GM18502 (cell line): Measurements from ENCODE around the gene COL26A1.

Experiments
- ATAC-seq: cut with Tn5 transposase; IDR thresholded peaks from one replicate; pipeline ENCODE4 v1.9.1; 2021; ENCODE audit warnings: mild to moderate bottlenecking; ENCODE audit not compliant: unreplicated experiment, poor library complexity

Gene COL26A1

DNA sequence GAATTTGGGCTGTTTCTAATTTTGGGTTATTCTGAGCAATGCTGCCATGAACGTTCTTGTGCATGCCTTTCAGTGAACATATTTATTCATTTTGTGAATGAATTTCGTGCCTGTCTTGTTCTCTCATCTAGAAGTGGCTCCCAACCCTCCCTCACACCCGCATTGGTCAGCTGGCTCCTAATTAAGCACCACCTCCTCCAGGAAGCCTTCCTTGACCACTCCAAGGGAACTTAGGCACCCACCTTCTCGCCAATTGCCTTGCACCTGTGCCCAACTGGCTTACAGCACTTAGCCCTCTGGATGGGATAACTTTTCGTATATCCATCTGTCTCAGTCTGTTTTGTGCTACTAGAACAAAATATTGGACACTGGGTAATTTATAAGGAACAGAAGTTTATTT, 159.3 kb downstream of the COL26A1 start:
- ATAC-seq, result no peak

DNA sequence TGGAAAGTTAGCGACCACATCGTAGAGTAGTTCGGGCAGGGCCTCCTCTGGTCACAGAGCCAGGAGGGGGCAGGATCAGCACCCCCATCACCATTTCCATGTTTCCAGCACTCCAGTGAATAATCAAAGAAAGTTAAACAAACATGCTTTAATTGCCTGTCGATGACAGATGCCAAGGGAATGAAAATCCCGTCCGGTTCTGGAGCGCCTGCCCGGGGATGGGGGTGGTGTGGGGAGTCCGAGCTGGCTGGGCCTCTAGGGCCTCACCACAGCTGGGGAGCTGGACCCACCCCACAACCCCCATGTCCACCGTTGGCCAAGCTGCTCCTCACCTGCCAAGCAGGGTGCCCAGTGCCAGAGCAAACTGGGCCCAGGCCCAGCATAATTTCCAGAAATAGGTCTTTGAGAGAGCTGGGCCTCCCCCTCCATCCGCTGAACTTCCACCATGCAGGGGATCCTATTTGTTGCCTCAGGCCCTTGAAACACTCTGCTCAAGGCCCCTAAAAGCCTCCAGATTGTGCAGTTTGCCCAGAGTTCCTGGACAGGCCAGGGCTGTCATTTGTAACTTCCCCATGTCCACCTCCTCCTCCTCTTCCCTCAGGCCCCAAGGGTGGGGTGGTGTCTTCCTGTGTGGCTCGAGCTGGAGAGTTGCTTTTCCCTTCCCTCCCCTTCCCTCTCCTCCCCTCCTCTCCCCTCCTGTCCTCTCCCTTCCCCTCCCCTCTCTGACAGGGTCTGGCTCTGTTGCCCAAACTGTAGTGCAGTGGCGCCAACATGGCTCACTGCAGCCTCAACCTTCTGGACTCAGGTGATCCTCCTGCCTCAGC, 165.4 kb downstream of the COL26A1 start:
- ATAC-seq, result no peak

DNA sequence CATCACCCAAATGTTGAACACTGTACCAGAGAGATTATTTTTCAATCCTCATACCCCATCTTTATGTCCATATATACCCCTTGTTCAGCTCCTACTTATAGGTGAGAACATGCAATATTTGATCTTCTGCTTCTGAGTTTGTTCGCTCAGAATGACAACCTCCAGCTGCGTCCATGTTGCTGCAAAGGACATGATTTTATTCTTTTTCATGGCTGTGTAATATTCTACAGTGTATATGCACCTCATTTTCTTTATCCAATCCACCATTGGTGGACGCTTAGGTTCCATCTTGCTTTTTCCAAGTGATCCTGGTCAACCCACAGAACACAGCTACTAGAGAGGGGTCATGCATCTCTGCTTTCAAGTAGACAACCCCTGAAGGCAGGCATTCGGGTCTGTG, 166.9 kb downstream of the COL26A1 start:
- ATAC-seq, result no peak

DNA sequence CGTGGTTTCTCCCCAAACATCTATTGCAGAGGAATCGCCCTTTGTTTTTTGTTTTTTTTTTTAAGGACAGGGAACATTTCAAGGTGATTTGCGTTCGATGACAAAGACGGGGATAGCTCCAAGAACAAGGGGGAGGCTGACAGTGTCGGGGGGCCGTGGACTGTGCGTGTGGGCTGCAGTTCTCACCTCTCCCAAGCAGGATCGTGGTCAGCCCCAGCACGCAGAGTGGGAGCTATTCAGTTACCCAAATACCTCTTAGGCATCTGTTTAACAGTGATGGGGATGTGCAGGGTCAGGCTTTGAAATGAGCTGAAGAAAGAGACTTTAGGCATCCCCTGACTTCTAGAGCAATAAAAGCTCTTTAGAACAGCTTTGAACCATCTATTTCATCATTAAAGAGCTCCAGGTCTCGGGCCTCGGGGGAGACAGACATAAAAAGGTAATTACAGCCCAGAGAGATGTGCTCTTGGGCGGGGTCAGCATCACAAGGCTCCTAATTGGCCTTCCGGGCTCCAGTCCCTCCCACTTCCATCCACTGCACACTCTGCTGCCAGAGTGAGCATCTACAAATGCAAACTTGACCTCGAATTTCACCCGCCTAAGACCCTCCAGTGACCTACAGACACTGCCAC, 169.2 kb downstream of the COL26A1 start:
- ATAC-seq, result no peak

DNA sequence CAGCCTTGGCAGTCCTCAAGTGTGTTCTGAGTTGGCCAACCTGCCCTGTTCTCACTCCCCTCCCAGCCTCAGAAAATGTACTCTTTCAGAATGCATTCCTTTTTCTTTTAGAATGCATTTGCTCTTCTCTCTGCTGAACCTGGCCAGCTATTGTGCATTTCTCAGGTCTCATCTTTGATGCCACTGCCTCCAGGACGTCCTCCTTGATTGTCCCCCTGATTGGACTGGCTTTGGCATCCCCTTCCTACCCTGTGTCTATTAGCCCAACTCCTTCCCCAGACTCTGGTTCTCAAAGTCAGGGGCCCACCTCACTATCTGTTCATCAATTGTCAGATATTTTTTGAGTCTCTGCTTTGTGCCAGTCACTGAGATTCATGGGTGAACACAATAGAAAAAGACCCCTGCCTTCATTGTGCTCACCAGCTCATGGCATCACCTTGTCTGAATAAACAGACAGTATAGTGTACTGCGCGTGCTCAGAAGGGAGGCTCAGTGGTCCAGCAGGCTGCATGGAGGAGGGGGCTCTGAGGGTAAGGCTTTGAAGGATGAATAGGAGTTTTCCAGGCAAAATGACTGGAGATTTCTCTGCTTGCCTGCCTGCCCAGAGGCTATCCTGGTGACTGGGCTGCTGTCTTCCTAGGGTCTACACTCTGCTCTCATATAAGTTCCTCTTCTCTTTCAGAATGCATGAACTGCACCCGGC, 169.9 kb downstream of the COL26A1 start:
- ATAC-seq, result no peak

DNA sequence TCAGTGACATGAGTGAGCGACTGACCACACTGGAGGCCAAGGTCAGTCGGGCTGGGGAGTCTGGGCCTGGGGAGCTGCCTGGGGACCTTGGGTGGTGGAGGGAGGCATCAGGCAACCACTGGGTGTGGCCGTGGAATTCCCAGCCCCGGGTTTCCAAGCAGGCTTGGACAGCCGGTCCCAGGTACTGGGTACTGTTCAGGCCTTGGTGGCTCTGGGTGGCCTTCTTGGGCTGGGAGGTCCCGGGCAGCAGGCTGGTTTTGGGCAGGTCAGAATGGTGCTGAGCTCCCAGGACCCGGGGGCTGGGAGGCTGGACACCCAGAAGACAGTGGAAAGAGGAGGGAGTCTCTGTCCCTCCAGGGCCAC, 170.4 kb downstream of the COL26A1 start:
- ATAC-seq, result no peak

DNA sequence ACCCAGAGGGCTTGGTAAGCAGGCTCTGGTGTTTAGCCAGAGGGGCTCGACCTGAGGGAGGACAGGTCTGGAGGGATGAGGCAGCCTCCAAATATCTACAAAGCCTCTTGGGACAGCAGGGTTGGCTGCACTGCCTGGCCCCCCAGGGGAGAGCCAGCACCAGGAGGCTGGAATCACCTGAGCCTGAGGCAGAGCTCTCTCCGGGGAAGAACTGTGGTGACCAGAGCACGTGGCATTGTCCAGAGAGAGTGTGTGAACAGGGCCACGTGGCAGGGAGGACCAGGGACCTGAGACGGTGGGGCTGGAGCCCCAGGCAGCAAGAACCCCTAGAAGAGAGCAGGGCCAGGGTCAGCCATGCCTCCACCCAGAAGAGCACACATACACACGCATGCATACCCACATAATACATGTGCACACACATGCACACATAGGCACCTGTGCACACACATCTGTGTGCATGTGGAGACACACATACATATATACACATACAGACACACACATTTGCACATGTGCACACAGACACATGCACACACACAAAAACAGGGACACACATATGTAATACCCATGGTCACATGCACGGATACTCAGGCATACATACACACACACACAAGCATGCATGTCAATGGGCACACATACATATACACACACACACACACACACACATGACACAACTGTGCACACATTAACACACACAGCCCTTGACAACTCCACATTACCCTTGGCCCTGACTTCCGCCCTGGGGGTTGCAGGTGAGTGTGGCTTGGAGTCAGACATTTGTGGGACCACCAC, 171.5 kb downstream of the COL26A1 start:
- no peak for ATAC-seq

DNA sequence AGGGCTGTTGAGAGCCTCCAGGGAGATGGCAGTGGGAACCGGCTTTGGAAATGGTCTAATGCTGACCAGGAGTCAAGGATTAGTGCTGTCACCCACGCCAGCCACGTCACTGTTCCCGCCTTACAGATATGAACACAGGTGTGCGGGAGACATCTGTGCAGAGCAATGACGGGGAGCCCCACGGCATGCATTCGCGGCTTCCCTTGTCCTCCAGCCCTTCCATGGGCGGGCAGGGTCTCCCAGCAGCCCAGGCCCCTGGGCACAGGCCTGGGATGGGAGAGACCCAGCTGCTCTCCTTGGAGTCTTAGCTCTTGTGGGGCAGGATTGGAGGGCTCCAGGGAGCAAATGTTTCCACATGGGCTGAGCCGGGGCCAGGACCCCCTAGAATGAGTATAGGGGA, 172.2 kb downstream of the COL26A1 start:
- ATAC-seq, result no peak

DNA sequence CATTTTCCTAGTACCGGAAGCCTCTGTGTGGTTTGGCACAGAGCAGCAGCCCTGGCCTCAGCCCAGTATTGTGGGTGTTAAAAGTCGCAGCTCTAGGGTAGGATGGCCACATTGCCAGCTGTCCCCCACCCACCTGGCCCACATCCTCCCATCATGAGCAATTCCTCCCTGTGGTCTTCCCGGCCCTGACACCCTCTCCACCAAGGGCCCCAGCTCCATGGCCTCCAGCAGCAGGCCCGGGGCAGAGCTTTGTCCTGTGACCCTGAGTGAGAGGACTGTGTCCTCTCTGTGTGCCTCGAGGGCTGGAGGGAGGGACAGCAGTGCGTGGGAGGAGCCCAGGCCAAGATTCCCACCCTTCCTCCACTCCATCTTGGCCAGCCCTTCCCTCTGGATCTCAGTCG, 172.7 kb downstream of the COL26A1 start:
- no peak for ATAC-seq

DNA sequence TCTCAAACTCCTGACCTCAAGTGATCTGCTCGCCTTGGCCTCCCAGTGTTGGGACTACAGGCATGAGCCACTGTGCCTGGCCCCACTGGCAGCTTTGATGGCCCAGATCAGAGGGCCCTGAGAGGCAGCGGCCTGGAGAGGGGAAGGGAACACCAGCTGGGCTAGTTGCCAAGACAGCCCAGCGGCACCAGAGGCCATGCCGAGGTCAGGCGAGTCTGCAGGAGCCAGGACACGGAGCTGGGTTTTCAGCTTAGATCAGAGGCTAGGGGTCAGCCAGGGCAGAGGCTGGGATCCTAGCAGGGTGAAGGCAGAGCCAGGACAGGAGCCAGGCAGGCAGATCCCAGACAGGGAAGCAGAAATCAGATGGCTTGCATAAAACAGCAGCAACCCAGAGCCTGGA, 173.6 kb downstream of the COL26A1 start:
- ATAC-seq, result no peak

DNA sequence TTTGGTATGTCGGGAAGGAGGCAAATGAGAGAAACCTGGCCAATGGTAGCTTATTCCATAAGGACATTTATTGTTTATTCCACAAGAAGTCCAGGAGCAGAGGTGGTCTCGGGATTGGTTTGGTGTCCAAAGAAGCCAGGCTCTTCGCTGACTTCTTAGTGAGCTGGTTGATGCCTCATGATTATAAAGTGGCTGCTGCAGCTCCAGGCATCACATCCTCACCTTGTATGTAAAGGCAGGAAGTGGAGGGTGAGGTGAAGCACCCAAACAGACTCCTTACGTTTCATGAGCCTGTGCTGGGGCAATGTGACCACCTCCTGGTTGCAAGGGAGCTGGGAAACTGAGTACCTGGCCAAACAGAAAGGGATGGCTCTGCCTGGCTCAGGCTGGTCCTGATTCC, 174.0 kb downstream of the COL26A1 start:
- no peak for ATAC-seq

DNA sequence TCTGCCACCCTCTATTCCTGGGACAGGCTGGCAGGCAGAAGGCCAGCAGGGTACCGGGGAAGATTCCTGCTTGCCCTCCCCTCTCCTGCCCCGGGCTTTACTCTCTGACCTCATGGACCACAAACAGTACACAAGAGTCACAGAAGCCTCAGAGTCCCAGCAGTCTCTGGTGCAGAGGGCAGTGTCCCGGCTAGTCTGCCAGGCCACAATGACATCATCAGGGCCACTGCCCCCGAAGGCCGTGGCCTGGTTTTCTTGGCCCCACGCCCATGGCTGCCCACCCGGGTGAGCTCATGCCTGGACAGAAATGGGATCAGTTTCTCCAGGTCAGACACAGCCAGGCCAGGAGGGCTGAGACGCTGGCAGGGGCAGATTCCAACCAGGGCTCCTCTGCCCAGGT, 174.5 kb downstream of the COL26A1 start:
- ATAC-seq, result no peak

DNA sequence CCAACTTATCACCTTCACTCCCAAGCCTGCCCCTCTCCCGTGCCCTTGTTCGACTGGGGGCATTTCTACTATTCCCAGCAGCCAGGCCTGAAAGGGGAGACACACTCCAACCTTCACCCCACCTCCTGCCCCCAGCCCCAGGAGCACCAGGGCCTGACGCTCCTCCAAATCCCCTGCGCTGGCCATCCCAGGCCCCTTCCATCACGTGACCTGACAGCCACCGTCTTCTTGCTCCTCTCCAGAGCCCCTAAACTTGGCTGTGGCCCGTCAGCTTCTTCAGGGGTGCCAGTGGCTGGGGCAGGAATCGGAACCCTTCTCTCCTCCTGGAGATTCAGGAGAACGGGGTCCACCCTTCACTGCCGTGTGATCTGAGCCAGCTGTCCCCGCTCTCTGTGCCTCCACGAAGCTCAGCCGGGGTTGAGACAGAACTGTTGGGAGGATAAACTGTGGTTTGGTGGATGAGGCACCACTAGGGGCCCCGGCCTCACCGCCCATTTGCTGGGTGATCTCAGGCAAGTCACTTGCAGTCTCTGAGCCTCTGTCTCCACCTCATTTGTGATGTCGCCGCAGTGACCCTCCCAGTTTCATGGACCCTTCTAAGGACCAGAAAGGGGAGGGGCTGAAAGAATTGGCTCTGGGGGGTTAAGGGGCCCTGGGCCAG, 175.4 kb downstream of the COL26A1 start:
- no peak for ATAC-seq

DNA sequence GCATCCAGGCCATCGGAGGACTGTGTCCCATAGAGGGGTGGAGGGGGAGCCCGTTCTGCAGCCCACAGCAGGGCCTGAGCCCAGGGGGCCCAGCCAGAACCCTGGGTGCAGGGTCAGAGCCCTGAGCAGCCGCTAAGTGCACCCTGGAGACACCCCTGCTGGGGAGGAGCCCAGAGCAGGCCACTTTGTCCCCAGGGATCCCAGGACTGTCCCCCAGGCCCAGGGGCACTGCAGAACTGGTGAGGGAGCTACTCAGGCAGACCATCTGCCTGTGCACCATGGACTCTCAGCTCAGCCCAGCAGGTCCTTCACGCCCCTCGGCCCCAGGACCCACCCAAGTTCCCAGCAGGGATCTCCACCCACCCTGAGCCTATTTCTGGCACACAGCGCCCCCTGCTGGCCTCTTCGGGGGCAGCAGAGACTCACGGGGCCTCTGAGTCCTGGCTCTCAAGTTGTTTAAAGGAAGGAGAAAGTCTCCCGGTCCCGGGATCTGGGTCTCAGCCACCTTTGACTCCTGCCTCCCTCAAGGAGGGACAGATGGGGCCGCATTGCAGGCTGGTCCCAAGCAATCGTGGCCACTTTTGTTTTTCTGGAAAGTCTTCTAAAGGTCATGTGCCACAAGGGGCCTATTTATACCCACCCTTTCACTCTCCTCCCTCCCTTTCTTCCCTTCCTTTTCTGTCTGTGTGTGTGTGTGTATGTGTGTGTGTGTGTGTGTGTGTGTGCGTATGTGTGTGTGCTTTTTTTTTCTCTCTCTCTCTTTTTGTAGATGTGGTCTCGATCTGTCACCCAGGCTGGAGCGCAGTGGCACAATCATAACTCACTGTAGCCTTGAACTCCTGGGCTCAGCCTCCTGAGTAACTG, 176.2 kb downstream of the COL26A1 start:
- ATAC-seq, result no peak

DNA sequence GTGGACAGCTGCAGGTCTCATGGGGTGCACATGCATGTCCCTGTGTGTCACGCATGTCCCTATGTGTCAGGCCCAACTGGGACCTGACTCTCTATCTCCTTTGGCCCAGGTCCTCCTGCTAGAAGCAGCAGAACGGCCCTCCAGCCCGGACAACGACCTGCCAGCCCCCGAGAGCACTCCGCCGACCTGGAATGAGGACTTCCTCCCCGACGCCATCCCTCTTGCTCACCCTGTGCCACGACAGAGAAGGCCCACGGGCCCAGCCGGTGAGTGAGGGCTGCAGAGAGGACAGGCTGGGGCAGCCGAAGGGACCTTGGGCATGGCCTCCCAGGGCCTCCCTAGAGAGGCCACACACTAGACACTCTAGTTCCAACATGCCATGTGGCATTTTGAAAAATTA, 177.1 kb downstream of the COL26A1 start:
- no peak for ATAC-seq

DNA sequence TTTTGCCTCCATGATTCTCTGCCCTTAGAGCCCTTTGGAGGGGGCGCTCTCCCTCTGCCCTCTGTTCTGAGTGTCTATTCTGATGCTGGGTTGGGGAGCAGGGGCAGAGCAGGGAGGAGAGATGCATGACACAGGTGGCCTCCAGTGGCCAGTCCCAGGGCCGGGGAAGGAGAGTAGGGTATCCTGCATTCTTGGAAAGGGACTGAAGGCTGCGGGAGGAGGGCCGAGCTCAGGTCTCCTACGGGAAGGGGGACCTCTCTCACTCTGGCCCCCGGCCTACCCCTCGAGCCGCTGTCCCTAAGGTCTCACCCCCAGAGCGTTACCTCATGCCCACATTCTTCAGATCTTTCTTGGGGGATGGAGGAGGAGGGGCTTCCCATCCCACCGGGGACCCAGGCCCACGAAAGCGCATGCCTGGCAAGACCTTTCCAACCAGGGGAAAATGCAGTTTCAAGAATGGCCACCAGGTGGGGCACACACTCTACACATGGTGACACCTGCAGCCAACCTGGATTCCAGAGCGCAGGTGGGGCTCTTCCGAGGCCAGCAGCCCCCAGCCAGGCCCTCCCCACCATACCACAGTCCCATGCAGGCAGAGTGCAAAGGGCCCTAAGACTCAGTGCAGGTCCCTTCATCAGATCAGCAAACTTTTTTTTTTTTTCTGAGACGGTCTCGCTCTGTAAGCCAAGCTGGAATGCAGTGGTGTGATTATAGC, 180.0 kb downstream of the COL26A1 start:
- ATAC-seq, result no peak

DNA sequence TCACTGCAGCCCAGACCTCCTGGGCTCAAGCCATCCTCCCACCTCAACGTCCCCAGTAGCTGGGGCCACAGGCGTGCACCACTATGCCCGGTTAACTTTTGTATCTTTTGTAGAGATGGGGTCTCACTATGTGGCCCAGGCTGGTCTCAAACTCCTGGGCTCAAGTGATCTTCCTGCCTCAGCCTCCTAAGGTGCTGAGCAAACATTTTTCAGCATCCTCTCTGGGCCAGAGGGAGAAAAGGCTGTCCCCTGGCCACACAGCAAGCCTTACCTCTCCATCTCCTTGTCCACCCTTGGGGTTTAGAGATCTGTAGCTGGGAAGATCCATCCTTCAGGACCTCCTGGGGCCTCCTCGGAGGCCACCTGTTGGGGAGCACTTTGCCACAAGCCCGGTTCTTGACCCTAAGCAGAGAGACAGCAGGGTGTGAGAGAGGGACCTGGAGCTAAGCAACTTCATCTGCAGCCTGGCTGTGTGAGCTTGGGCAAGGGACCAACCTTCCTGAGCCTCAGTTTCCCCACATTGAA, 180.6 kb downstream of the COL26A1 start:
- no peak for ATAC-seq

DNA sequence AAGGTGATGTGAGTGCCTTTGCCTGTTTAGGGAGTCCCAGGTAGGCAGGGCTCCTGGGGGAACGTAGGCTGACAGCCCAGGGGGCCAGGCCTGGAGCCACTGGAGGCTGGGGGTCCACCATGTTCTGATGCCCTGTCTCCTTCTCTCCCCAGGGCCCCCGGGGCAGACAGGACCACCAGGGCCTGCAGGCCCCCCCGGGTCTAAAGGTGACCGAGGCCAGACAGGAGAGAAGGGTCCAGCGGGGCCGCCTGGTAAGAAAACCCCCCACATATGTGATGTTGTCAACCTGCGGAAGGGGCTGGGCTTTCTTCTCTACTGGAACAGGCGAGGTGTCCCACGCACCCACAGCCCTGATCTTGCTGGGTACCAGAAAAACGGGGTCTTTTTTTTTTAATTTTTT, 181.2 kb downstream of the COL26A1 start:
- no peak for ATAC-seq
